PC-3 (cell line): ENCODE data around the gene RTL5.

Experiments used
- EZH2 ChIP-seq: fragments of 300-600 bp; sonication (generic); IDR thresholded peaks from one replicate; pipeline ENCODE4 v1.6.1; 2017; ENCODE audit warnings: antibody characterized with exemption, mild to moderate bottlenecking, low read length; ENCODE audit not compliant: unreplicated experiment
- TF ChIP-seq, protein P1 (sequence below): fragments of 300-600 bp; sonication (generic); conservative IDR thresholded peaks from 2 replicates; pipeline ENCODE4 v1.5.1; 2017; ENCODE audit warnings: antibody characterized with exemption, low read depth, mild to moderate bottlenecking, low read length

DNA sequence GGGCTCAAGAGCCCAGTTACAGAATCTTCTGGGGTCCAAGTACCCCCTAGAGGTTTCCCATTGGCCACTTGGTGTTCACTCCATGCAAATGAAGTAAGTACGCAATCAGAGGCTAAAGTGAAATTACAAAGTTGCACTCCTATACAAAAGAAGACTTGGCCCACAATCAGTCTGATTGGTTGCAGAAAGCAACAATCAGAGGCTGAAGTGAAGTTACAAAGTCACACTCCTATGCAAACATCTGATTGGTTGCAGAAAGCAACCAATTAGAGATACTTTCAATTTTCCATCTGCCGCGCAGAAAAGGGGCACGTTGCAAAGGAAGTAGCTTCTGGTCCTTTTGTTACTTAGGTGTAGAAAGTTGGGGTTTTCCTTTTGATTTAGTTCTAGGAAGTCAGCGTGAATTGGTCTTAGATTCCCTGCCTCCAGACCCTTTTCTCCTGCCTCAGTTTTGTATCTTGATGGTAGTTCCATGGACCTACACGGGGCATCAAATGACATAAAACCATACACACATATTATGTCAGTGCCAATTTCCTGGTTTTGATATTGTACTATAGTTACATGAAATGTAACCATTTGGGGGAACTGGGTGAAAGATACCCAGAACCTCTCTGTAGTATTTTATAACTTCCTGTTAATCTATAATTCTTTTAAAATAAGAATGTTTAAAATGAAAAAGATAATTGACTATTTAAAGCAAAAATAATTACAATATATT, 37.5 kb upstream of the RTL5 start:
- TF ChIP-seq, protein P1, sequence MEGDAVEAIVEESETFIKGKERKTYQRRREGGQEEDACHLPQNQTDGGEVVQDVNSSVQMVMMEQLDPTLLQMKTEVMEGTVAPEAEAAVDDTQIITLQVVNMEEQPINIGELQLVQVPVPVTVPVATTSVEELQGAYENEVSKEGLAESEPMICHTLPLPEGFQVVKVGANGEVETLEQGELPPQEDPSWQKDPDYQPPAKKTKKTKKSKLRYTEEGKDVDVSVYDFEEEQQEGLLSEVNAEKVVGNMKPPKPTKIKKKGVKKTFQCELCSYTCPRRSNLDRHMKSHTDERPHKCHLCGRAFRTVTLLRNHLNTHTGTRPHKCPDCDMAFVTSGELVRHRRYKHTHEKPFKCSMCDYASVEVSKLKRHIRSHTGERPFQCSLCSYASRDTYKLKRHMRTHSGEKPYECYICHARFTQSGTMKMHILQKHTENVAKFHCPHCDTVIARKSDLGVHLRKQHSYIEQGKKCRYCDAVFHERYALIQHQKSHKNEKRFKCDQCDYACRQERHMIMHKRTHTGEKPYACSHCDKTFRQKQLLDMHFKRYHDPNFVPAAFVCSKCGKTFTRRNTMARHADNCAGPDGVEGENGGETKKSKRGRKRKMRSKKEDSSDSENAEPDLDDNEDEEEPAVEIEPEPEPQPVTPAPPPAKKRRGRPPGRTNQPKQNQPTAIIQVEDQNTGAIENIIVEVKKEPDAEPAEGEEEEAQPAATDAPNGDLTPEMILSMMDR = no peak
- no peak for TF ChIP-seq EZH2
